ENCODE results near the gene KLK1. TPM values are rescaled to one million over a fixed set of nuclear protein-coding genes. Genes with fewer than 3 reads are reported as not detected.
A peak's percentile ranks its signal among the peaks of the same experiment; 100 is the strongest.

Gene KLK1
- polyA plus RNA-seq, 1 experiment, result 0.15 TPM

DNA sequence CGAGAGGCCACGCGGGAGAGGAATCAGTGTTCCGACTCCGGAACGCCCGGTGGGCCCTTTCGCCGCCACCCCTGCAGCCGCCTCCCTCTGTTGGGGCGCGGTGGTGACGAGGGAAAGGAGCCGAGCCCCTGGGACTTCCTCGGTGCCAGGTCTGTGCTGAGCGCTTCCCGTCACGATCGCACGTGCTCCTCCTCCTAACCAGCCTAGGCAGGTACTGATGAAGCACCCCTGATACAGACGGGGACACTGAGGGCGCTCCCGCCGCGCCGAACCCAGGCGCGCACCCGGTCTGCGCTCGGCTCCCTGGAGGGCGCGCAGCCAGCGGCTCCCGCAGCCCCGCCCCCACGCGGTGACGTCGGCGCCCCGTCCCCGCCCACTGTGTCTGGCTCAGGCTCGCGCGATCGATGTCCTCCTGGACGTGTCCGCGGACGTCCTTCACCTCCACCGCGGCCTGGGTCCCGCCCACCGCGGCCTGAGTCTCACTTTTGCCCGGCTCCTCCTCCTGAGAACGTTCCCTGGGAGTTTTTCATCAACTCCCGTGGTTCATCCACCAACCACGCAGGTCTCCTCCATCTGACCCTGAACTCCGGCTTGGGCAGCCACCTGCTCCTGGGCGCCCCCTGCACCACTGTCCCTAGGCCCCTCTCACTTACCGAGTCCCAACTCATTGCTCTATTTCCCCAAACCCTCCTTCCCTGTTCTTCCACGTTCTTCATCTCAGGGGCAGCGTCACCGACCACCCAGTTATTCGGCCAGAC lies 12.4 kb upstream of the KLK1 start:
- TF ChIP-seq, protein P1, sequence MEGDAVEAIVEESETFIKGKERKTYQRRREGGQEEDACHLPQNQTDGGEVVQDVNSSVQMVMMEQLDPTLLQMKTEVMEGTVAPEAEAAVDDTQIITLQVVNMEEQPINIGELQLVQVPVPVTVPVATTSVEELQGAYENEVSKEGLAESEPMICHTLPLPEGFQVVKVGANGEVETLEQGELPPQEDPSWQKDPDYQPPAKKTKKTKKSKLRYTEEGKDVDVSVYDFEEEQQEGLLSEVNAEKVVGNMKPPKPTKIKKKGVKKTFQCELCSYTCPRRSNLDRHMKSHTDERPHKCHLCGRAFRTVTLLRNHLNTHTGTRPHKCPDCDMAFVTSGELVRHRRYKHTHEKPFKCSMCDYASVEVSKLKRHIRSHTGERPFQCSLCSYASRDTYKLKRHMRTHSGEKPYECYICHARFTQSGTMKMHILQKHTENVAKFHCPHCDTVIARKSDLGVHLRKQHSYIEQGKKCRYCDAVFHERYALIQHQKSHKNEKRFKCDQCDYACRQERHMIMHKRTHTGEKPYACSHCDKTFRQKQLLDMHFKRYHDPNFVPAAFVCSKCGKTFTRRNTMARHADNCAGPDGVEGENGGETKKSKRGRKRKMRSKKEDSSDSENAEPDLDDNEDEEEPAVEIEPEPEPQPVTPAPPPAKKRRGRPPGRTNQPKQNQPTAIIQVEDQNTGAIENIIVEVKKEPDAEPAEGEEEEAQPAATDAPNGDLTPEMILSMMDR (IDR thresholded peaks at IDR 0.05; ENCODE audit: insufficient read depth, low read depth, low read length), result no peak
- POLR2A ChIA-PET, result no interaction called here

DNA sequence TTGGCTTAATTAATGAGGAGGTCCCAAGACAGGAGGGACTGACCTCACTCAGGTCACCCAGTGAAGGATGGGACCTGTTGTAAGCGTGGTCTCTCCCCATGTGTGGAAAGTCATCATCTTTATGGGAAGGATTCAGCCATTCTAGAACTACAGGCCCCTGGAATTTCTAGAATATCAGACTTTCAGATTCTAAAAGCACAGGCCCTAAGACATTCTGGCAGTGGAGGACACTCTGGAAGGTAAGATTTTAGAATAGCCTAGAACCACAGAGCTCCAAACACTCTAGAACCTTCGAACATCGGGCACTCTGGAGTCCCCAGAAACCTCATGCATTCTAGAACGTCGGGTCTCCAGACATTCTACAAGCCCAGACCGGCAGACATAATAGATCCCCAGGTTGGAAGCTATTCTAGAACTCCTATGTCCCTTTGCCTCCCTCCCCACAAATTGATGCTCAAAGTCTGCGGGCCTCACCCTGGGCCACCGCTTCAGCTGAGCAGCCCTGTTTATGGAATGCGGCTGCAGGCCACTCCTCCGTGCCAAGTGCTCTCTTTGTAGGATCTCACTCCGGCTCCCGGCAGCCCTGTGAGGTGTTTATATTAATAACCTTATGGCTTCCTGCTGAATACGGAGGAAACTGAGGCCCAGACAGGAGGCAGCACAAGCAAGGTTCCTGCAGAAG lies 11.7 kb upstream of the KLK1 start:
- H3K4me3 ChIP-seq (ENCODE audit: low read depth, low read length), result peak overlapping the region; percentile 49
- TF ChIP-seq, protein P1 (IDR thresholded peaks at IDR 0.05; ENCODE audit: insufficient read depth, low read depth, low read length), result no peak
- ChIA-PET CTCF (no interaction called here), POLR2A (no interaction called here)
- no peaks in the 10 kb centered on the region for H3K27me3 ChIP-seq (ENCODE audit: control insufficient read depth, insufficient read depth, low read length)
- no peaks in the 10 kb centered on the region for H3K36me3 ChIP-seq (ENCODE audit: control insufficient read depth, insufficient read depth, low read length)
- no peak for DNase-seq (ENCODE audit: low read depth)

More for the DNA sequence above, 12.4 kb upstream of the KLK1 start:
- no peak for DNase-seq (ENCODE audit: low read depth)
- Histone ChIP-seq H3K36me3 (ENCODE audit: control insufficient read depth, insufficient read depth, low read length) (no peaks in the 10 kb centered on the region), H3K4me3 (ENCODE audit: low read depth, low read length) (peak overlapping the region; percentile 49), H3K27me3 (ENCODE audit: control insufficient read depth, insufficient read depth, low read length) (no peaks in the 10 kb centered on the region)
- CTCF ChIA-PET, result no interaction called here

DNA sequence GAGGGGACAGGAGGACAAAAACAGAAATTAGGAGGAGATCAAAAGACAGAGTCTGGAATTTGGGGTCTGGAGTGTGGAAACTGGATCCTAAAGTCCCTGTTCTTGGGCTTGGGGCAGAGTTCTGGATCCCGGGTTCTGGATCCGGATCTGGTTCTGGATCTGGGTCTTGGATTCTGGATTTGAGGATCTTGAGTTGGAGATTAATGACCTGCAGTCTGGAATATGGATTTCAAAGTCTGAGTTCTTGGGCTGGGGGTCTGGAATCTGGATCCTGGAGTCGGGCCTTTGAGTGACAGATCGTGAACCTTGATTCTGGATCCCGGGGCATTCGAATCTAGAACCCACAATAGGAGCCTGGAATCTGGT lies 10.2 kb upstream of the KLK1 start:
- POLR2A ChIA-PET, result no interaction called here
- H3K36me3 ChIP-seq (ENCODE audit: control insufficient read depth, insufficient read depth, low read length), result no peaks in the 10 kb centered on the region
- H3K4me3 ChIP-seq (ENCODE audit: low read depth, low read length), result no peak overlapping the region
- CTCF ChIA-PET, result no interaction called here
- no peaks in the 10 kb centered on the region for H3K27me3 ChIP-seq (ENCODE audit: control insufficient read depth, insufficient read depth, low read length)
- TF ChIP-seq, protein P1 (IDR thresholded peaks at IDR 0.05; ENCODE audit: insufficient read depth, low read depth, low read length), result no peak
- DNase-seq (ENCODE audit: low read depth), result no peak

DNA sequence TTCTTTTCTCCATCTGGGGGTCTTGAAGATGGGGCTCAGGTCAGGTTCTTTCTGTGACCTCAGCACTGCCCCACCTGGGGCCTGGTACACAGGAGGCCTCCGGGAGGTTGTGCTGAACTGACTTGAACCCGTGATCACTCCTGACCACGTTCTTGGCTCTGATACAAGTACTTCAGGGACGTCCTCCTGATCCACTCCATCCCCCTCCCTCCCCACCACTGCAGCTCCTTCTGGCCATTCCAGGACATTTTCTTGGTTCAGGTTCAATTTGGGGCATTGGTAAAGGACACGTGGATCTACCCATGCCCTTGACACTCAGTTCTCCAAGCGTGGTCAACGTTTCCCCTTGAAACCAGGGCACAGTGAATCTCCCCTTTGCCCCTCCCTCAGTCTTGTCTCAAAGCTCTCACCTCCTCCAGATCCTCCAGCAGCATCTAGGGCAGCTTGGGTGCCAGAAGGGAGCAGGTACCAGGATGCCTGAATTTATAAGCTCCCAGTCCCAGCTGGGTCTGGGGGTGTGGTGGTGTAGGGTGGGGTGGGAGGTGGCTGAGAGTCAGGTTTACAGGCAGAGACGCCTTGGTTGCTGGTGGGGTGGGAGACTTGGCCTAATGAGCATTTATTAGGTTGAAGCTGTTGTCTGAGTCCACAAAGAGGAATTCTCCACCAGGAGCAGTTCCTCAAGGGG lies 9.7 kb upstream of the KLK1 start, which contains the start of gene KLK15:
Gene KLK15, minus strand, starts transcription at position 458 of the 685 bp plus-strand sequence. CDS start 2,082 bp downstream, outside the sequence.
- no peak within 1 kb of the TSS for H3K4me3 ChIP-seq (ENCODE audit: low read depth, low read length)
- no peaks in the 10 kb centered on the region for H3K27me3 ChIP-seq (ENCODE audit: control insufficient read depth, insufficient read depth, low read length)
- no peak for DNase-seq (ENCODE audit: low read depth)
- ChIA-PET POLR2A (no interaction called here), CTCF (interaction anchor here (0.5 kb wide), 1 partner anchor 13 kb away, joined by 3 read pairs; no protein-coding TSS in a partner anchor)
- TF ChIP-seq, protein P1 (IDR thresholded peaks at IDR 0.05; ENCODE audit: insufficient read depth, low read depth, low read length), result no peak
- H3K36me3 ChIP-seq (ENCODE audit: control insufficient read depth, insufficient read depth, low read length), result no peaks in the 10 kb centered on the region

DNA sequence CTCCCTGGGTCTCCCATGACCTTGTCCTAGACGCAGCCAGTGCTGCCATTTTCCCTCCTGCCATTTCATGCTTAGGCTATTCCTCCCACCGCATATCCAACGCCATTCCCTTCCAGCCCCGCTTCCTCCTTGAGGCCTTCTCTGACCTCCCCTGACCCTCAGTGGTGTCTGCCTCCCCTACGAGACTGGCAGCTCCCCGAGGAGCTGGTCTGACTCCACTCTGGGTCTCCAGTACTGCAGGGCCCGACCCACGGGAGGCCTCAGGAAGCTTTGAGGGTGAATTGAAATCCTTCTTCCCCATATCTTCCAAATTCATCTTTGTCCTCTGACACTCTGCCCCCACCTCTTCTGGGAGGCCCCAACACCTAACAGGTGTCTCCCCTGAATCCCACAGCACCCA lies 9.1 kb upstream of the KLK1 start:
- Histone ChIP-seq H3K4me3 (ENCODE audit: low read depth, low read length) (no peak overlapping the region), H3K27me3 (ENCODE audit: control insufficient read depth, insufficient read depth, low read length) (no peaks in the 10 kb centered on the region), H3K36me3 (ENCODE audit: control insufficient read depth, insufficient read depth, low read length) (no peaks in the 10 kb centered on the region)
- no peak for DNase-seq (ENCODE audit: low read depth)
- TF ChIP-seq, protein P1 (IDR thresholded peaks at IDR 0.05; ENCODE audit: insufficient read depth, low read depth, low read length), result no peak
- CTCF ChIA-PET, result interaction anchor here (0.5 kb wide), 1 partner anchor 13 kb away, joined by 3 read pairs; no protein-coding TSS in a partner anchor
- POLR2A ChIA-PET, result no interaction called here
